GM12878 (cell line): ENCODE data around the gene C16orf95. TPM values are rescaled to one million over a fixed set of nuclear protein-coding genes. Genes with fewer than 3 reads are reported as not detected.

Source experiments
- ATAC-seq: fragments of 200-7000 bp; cut with Tn5 transposase; 3 replicates; pipeline ENCODE4 v1.9.1; 2020; ENCODE audit warnings: mild to moderate bottlenecking, moderate library complexity
- BruUV-seq: library from RNA; stranded (reverse); fragments of 400-500 nt; replicated peaks from 2 replicates; lab custom pipeline; 2021; lab: Mats Ljungman, UMichigan
- CTCF ChIA-PET: fragments of 300-600 bp; sonication (Branson Sonifier 250); formaldehyde crosslinking; extraction: SDS; loops from one replicate; lab custom pipeline; 2021; ENCODE audit warnings: inconsistent platforms; lab: Yijun Ruan, JAX
- POLR2A ChIA-PET: fragments of 350-600 bp; formaldehyde crosslinking; extraction: SDS; loops from one replicate; lab custom pipeline; 2021; ENCODE audit warnings: inconsistent platforms; lab: Charles Lee
- RAD21 ChIA-PET: fragments of 300-600 bp; sonication (Branson Sonifier 250); formaldehyde crosslinking; loops from one replicate; lab custom pipeline; 2023; ENCODE audit warnings: antibody characterized with exemption; ENCODE audit not compliant: unreplicated experiment; lab: Charles Lee
- SMC1A ChIA-PET: fragments of 300-600 bp; sonication (Branson Sonifier 250); formaldehyde crosslinking; loops from one replicate; lab custom pipeline; 2023; ENCODE audit not compliant: unreplicated experiment, uncharacterized antibody; lab: Charles Lee
- DNase-seq: peaks from one replicate; pipeline ENCODE4 v3.0.0-alpha.2; 2011; ENCODE audit warnings: low read depth, low spot score
- FAIRE-seq: peaks from 3 replicates; lab custom pipeline; 2011; peaks lifted over from hg19 to GRCh38; lab: Jason Lieb, UNC
- H2AFZ ChIP-seq: 2 replicates; pipeline ENCODE4 v1.6.0; 2011; ENCODE audit warnings: low read depth, low read length, control low read depth; ENCODE audit not compliant: control insufficient read depth
- H3K27ac ChIP-seq: 2 replicates; pipeline ENCODE4 v1.5.1; 2011; ENCODE audit warnings: control low read depth; ENCODE audit not compliant: control insufficient read depth, insufficient read depth
- H3K27me3 ChIP-seq, 2 experiments: replicated peaks in 1 of 2; 2 replicates each; pipeline versions ENCODE4 v1.6.0 to v1.6.1; 2011; ENCODE audit warnings: low read length in 1 of 2; ENCODE audit not compliant: control insufficient read depth in 2 of 2, insufficient read depth in 2 of 2
- H3K36me3 ChIP-seq, 2 experiments: 2 replicates each; pipeline ENCODE4 v1.5.1; 2011; ENCODE audit warnings: low read length in 1 of 2; ENCODE audit not compliant: control insufficient read depth in 2 of 2, insufficient read depth in 2 of 2
- H3K4me1 ChIP-seq: 2 replicates; pipeline ENCODE4 v1.6.1; 2011; ENCODE audit warnings: mild to moderate bottlenecking, low read length, moderate library complexity, mixed read lengths; ENCODE audit not compliant: control insufficient read depth, insufficient read depth
- H3K4me2 ChIP-seq: 2 replicates; pipeline ENCODE4 v1.6.0; 2011; ENCODE audit warnings: control low read depth; ENCODE audit not compliant: control insufficient read depth, insufficient read depth
- H3K4me3 ChIP-seq: fragments of 200-600 bp; sonication (generic); 2 replicates; pipeline ENCODE4 v1.5.1; 2016
- H3K79me2 ChIP-seq: 2 replicates; pipeline ENCODE4 v1.6.0; 2011; ENCODE audit warnings: low read length; ENCODE audit not compliant: control insufficient read depth, insufficient read depth
- H3K9ac ChIP-seq: 2 replicates; pipeline ENCODE4 v1.8.0; 2011; ENCODE audit warnings: low read length, control low read depth, mixed read lengths; ENCODE audit not compliant: control insufficient read depth, insufficient read depth
- H3K9me3 ChIP-seq: replicated peaks from 3 replicates; pipeline ENCODE4 v1.5.1; 2011; ENCODE audit warnings: mild to moderate bottlenecking, low read length; ENCODE audit not compliant: control insufficient read depth, insufficient read depth
- H4K20me1 ChIP-seq: 2 replicates; pipeline ENCODE4 v1.6.0; 2011; ENCODE audit not compliant: control insufficient read depth, insufficient read depth
- CBX5 ChIP-seq: sonication (generic); IDR thresholded peaks from 2 replicates; pipeline ENCODE4 v1.6.1; 2016; ENCODE audit warnings: low read depth, moderate library complexity, mild to moderate bottlenecking, inconsistent platforms
- CEBPB ChIP-seq, 2 experiments: fragments of 150-350 bp in 1 of 2; IDR thresholded peaks; 2 replicates each; pipeline ENCODE4 v1.6.1; 2012 to 2014; ENCODE audit warnings: low read depth in 2 of 2, low read length in 2 of 2, borderline replicate concordance in 1 of 2, inconsistent platforms in 1 of 2
- CHD2 ChIP-seq: IDR thresholded peaks from 2 replicates; pipeline ENCODE4 v1.6.1; 2011; ENCODE audit warnings: low read depth, low read length, improper control_type of control experiment, borderline replicate concordance
- EZH2 ChIP-seq: IDR thresholded peaks from 2 replicates; pipeline ENCODE4 v1.6.1; 2012; ENCODE audit warnings: low read depth, mild to moderate bottlenecking, control low read depth, inconsistent platforms, low read length, borderline replicate concordance; ENCODE audit not compliant: control insufficient read depth
- GABPA ChIP-seq: IDR thresholded peaks from 2 replicates; pipeline ENCODE4 v1.6.1; 2014; ENCODE audit warnings: antibody characterized with exemption, low read depth, mild to moderate bottlenecking, inconsistent platforms
- HDAC6 ChIP-seq: fragments of 200-600 bp; sonication (generic); IDR thresholded peaks from one replicate; pipeline ENCODE4 v1.8.0; 2017; ENCODE audit warnings: antibody characterized with exemption; ENCODE audit not compliant: unreplicated experiment
- IKZF2 ChIP-seq, 2 experiments: fragments of 450-650 bp; IDR thresholded peaks; 2 replicates each; pipeline ENCODE4 v1.6.1; 2017; ENCODE audit warnings: mild to moderate bottlenecking in 2 of 2, moderate library complexity in 2 of 2
- MEF2B ChIP-seq: fragments of 450-650 bp; IDR thresholded peaks from 2 replicates; pipeline ENCODE4 v1.6.1; 2018; ENCODE audit warnings: mild to moderate bottlenecking, moderate library complexity; ENCODE audit not compliant: partially characterized antibody, poor library complexity, severe bottlenecking
- RFX5 ChIP-seq: IDR thresholded peaks from 2 replicates; pipeline ENCODE4 v1.6.1; 2011; ENCODE audit warnings: low read depth, low read length, improper control_type of control experiment
- SMAD5 ChIP-seq: IDR thresholded peaks from 2 replicates; pipeline ENCODE4 v1.6.1; 2016; ENCODE audit warnings: antibody characterized with exemption, low read depth
- SMC3 ChIP-seq: IDR thresholded peaks from 2 replicates; pipeline ENCODE4 v1.6.1; 2011; ENCODE audit warnings: low read length, improper control_type of control experiment, borderline replicate concordance
- SUPT20H ChIP-seq: IDR thresholded peaks from 2 replicates; pipeline ENCODE4 v1.6.1; 2011; ENCODE audit warnings: low read depth, mild to moderate bottlenecking, low read length, moderate library complexity, borderline replicate concordance; ENCODE audit not compliant: control insufficient read depth
- TCF12 ChIP-seq: IDR thresholded peaks from 2 replicates; pipeline ENCODE4 v1.6.1; 2011; ENCODE audit warnings: low read depth, mild to moderate bottlenecking, low read length
- TCF3 ChIP-seq: IDR thresholded peaks from 2 replicates; pipeline ENCODE4 v1.6.1; 2012; ENCODE audit warnings: low read depth, mild to moderate bottlenecking, low read length, borderline replicate concordance; ENCODE audit not compliant: insufficient read depth
- ZNF384 ChIP-seq: IDR thresholded peaks from 2 replicates; pipeline ENCODE4 v1.6.1; 2012; ENCODE audit warnings: low read depth, mild to moderate bottlenecking, low read length, improper control_type of control experiment, borderline replicate concordance
- ZZZ3 ChIP-seq: IDR thresholded peaks from 2 replicates; pipeline ENCODE4 v1.6.1; 2011; ENCODE audit warnings: low read depth; ENCODE audit not compliant: control insufficient read depth, insufficient read length
- WGBS: methylation state at CpG from one replicate; pipeline ENCODE4 v1.1.6; 2016; ENCODE audit warnings: low lambda C conversion rate; ENCODE audit not compliant: insufficient replicate concordance, insufficient coverage; ENCODE audit errors: missing lambda C conversion rate; 5-methylcytosine and 5-hydroxymethylcytosine counted together
- in situ Hi-C: fragments of 300-500 bp; cut with MboI; formaldehyde crosslinking; loops from 9 replicates; pipeline ENCODE4 v1.14.3; 2018; ENCODE audit warnings: mixed read lengths
- intact Hi-C: fragments of 100-400 bp; cut with micrococcal nuclease; formaldehyde crosslinking; loops from one replicate; pipeline ENCODE4 v1.14.2; 2022; ENCODE audit not compliant: unreplicated experiment
- polyA plus RNA-seq, 11 experiments: library from polyadenylated mRNA; depleted of rRNA in 4 of 11; unstranded in 6 of 11; stranded (reverse) in 5 of 11; fragments of >200 nt; fragmentation: Nextera tagmentation in 4 of 11; fragmentation: Illumina TruSeq in 1 of 11; extraction: Ambion mirVana in 4 of 11; extraction: Trizol in 1 of 11; gene quantifications; 1 replicate in 1 of 11; 2 replicates in 10 of 11; pipeline versions ENCODE4 v1.2.1 to v1.2.3, GENCODE V29; 2011 to 2016; ENCODE audit warnings: inconsistent platforms in 2 of 11, missing spikeins in 2 of 11, low read depth in 1 of 11
- total RNA-seq, 4 experiments: library from RNA; depleted of rRNA in 3 of 4; stranded (reverse); fragments of >200 nt in 3 of 4; fragmentation: Illumina TruSeq in 1 of 4; extraction: Trizol in 1 of 4; gene quantifications; 2 replicates each; pipeline versions ENCODE4 v1.2.1 to v1.2.3, GENCODE V29; 2013 to 2021
- TF ChIP-seq, protein P1 (sequence below): fragments of 450-650 bp; IDR thresholded peaks from 2 replicates; pipeline ENCODE4 v1.6.1; 2017; ENCODE audit warnings: low read depth, mild to moderate bottlenecking, moderate library complexity

The C16orf95 gene
- total and polyA plus RNA-seq, 10 of the 15 experiments (the other 5 are each of a cell fraction or from before 2014, with no cell fraction given): 0.90 to 22.7 (median 6.0) TPM

DNA sequence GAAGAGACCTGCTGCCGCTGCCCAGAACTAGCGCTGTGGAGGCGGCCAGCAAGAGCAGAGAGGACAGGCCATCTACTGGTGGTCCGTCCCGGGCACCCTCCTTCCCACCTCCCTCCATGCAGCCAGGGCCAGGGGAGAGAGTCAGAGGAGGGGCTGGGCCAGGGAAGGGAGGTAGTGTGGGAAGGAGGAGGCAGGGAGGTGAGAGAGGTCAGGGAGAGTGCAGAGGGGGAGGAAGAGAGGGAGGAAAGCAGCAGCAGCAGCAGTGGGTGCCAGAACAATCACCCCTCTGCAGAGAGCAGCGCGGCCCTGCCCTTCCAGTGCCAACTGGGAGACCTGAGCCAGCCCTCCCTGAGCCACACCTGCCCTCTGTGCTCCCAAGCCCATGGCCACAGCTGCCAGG, 6.6 kb downstream of the C16orf95 start:
- in situ Hi-C loops: no loop called here
- Histone ChIP-seq H3K4me2 (no peak overlapping the region), H3K27ac (no peak overlapping the region), H3K4me1 (no peaks in the 10 kb centered on the region), H2AFZ (no peak overlapping the region), H3K36me3 (no peaks in the 10 kb centered on the region; a peak in 1 of 4 replicates), H3K9ac (no peak overlapping the region), H3K27me3 (no peaks in the 10 kb centered on the region), H3K79me2 (no peaks in the 10 kb centered on the region), H4K20me1 (no peaks in the 10 kb centered on the region), H3K9me3 (no peaks in the 10 kb centered on the region), H3K4me3 (no peak overlapping the region)
- ATAC-seq: no peak
- RAD21 ChIA-PET: no interaction called here
- POLR2A ChIA-PET: no interaction called here
- no peak for DNase-seq
- TF ChIP-seq SUPT20H: no peak
- TF ChIP-seq MEF2B: no peak
- TF ChIP-seq IKZF2 (IDR thresholded peaks at IDR 0.05): no peak
- no peak for TF ChIP-seq CEBPB (IDR thresholded peaks at IDR 0.05; ENCODE audit: borderline replicate concordance in 1 of 2, low read depth in 2 of 2, low read length in 2 of 2)
- TF ChIP-seq GABPA: no peak
- no peak for TF ChIP-seq RFX5
- no peak for TF ChIP-seq ZNF384
- TF ChIP-seq, protein P1, sequence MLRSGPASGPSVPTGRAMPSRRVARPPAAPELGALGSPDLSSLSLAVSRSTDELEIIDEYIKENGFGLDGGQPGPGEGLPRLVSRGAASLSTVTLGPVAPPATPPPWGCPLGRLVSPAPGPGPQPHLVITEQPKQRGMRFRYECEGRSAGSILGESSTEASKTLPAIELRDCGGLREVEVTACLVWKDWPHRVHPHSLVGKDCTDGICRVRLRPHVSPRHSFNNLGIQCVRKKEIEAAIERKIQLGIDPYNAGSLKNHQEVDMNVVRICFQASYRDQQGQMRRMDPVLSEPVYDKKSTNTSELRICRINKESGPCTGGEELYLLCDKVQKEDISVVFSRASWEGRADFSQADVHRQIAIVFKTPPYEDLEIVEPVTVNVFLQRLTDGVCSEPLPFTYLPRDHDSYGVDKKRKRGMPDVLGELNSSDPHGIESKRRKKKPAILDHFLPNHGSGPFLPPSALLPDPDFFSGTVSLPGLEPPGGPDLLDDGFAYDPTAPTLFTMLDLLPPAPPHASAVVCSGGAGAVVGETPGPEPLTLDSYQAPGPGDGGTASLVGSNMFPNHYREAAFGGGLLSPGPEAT: no peak
- no peak for TF ChIP-seq TCF3
- TF ChIP-seq HDAC6: no peak
- TF ChIP-seq CBX5: no peak
- no peak for TF ChIP-seq ZZZ3
- TF ChIP-seq SMAD5: no peak
- TF ChIP-seq SMC3: no peak
- no peak for TF ChIP-seq TCF12
- no peak for TF ChIP-seq CHD2
- no peak for TF ChIP-seq EZH2
- FAIRE-seq: no peak
- BruUV-seq: no TSS peak
- CTCF ChIA-PET: no interaction called here
- intact Hi-C loops: loop anchor here (10.0 kb wide), 1 partner anchor 324 kb away; no protein-coding TSS in a partner anchor
- 87% methylated on average over 7 of the region's 7 CpGs for WGBS
- SMC1A ChIA-PET: no interaction called here
